ENCODE measurements around the gene STPG4. TPM values are rescaled to one million over a fixed set of nuclear protein-coding genes. Genes with fewer than 3 reads are reported as not detected.

The STPG4 gene
- total RNA-seq, 1 donor from 2014 or later = not detected

DNA sequence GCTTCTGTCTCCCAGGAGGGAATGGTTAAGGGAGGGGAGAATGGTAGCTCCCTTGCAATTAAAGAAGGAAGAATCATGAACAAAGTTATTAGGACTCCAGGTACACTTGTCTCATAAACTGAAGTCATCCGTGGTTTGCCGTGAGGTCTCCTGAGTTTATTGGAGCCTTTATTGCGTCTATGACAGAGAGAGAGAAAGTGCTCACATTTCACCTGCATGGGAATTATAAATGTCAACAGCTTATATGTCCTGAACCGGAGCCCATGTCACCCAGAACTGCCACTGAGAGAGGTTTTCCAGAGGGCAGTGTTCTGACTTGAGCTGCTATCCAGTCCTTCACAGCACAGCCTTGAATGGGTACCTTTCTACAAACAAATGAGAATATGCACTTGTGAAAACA lies 104.3 kb downstream of the STPG4 start:
- no peak for DNase-seq

DNA sequence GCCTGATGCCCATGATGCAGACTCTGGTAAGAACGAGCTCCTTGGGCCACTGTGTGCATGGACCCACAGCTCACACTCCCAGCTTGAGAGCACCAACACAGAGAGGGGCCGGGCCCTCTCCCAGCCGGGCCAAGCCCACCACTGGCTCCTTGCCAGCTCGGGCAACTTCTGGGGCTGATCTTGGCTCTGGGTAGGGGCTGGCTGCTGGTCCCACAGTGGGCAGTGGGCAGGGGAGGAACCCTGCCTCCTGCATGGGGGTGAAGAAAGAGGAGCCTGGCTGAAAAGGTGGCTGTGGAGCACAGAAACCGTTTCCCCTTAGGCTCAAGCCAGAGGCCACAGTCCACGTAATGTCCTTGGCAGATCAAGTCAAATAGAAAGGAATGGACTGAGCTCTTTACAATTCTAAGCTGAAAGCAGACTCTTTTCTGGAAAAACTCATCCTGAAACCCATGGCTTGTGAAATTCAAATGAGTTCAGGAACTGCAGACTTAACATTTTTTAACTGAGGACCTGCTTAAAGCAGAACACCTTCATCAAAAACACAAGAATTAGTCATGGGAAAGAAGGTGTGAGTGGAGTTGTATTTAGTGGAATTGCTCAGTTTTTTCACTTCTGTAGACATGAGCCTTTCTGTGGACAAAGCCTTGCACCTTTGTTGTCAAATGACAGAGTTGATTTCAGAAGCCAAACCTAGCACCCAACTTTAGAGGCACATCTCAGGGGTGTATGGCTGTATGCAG lies 104.9 kb downstream of the STPG4 start:
- DNase-seq = no peak

- no peak for DNase-seq
These were observed 105.6 kb downstream of the STPG4 start for GRCh38 chr2:47049502-47049901.

GRCh38 chr2:47048801-47049480 lies 106.2 kb downstream of the STPG4 start:
- no peak for DNase-seq

GRCh38 chr2:47046271-47046670 lies 108.8 kb downstream of the STPG4 start:
- DNase-seq = peak; percentile 51

DNA sequence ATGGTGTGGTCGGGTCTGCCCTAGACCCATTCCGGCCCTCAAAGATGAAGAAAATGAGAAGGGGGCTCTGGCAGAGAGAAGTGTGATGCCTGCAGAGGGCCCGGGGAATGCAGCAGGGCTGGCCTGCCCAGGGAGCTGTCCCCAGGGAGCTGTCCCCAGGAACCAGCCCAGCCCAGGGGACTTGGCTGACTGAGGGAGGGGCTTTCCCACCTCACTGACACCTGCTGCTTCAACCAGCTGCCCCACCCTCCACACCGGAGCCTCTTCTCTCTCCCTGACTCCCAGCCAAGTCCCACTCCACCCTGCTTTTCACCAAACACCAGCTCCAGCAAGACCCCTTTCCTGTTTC lies 111.2 kb downstream of the STPG4 start:
- DNase-seq = no peak

DNA sequence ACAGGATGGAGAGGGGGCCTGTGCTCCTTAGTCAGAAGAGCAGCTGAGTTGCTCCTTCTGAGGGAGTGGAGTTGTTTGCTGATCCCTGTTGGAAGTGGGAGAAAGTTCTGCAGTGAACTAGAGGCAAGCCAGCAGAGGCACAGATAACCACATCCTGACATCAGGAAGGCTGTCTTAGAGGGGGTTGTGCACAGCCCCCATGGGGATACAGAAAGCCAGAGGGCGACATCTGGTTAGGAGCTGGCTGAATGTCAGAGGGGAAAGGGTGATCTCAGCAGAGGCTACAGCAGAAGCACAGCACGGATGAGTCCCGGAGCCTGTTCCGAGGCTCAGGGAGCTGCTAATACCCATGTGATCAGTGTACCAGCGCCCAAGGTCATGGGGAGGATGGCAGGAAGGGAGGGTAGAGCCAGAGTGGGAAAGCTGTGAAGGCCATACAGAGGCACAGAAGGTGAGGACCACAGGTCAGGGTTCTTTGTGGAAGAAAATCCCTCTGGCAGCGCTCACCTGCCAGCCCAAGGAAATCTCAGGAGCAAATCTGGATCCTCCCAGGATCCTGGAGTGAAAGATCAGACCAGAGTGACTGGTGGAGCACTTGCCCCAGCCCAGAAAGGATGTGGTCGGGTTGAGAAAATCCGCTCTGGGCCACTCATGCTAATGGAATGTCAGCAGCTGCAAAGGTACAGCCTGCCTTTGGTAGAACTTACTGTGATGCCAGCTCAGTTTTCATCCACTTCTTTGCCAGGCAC lies 111.8 kb downstream of the STPG4 start:
- DNase-seq = peak; percentile 92

GRCh38 chr2:47041891-47042684 lies 113.0 kb downstream of the STPG4 start:
- no peak for DNase-seq

DNA sequence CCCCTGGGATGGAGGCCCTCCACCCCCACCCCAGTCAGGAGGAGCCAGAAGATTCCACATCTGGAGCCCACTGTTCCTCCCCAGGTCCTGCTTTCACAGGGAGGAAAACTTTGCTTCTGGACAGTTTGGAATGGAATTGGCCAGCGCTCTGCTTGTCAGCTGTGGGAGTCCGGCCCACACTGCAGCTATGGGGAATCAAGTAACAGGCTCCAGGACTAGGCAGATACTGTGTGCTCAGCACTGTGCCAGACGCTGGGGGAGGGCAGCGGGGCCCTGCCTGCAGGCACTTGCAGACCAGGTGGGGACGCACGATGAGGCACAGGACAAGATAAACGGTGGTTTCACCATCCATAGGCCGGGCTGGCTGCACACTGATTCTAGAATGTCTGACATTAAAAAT lies 114.0 kb downstream of the STPG4 start:
- DNase-seq = no peak

DNA sequence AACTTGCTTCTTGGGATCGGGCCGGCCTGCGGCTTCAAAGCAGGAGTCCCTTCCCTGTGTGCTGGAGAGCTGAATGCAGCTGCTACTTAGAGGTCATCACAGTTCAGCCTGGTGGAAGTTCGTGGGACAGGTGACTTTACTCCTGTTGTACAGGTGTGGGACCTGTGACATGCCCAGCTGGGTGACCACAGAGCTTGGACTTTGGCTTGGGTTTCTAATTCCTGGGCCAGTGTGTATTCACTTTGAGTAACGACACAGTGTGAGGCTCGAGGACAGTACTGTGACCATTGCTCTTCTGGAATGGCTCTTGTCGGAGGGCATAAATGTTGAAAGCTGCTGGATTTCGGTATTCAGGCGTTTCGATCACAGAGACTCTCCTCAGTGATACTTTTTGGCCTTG lies 114.5 kb downstream of the STPG4 start:
- no peak for DNase-seq

DNA sequence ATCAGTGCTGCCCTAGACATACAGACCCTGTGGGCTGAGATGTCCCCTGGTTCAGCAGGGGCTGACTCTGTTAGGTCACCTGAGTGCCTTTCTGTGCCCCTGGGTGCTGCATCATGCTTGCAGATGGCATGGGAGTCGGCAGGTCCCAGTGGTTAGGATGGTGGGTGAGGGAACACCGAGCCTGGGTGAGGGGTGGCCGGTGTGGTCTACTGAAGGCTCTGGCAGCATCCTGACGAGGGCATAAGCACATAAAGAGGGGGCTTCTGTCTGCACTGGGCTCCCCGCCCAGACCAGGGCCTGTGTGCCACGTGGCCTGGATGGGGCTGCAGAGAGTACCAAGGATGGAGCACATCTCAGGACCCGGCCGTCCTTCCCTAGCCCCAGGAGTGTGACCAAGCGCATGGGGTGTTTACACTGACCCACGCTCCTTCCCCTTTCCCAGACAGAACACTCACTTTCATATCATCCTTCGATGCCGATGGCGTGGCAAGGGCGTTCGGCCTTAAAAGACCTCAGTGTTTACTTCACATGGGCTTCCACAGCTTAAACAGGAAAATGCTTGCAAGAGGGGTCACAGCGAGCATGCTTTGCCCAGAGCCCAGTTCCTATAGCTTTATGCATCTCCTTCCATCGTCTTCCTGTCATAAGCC lies 115.1 kb downstream of the STPG4 start:
- DNase-seq = no peak

- no peak for DNase-seq
These were observed 115.6 kb downstream of the STPG4 start for GRCh38 chr2:47039489-47039870.

GRCh38 chr2:47038656-47039488 lies 116.2 kb downstream of the STPG4 start:
- no peak for DNase-seq

GRCh38 chr2:47037678-47038077 lies 117.4 kb downstream of the STPG4 start:
- DNase-seq = no peak

Other genes with a start within 250 kb of the STPG4 start
- 157 and 211 TPM in 2 replicates for gene MCFD2, start 239.5 kb downstream of the STPG4 start, total RNA-seq
- 12.5 and 13.4 TPM in 2 replicates for gene TTC7A, start 214.1 kb downstream of the STPG4 start, total RNA-seq
- 561 and 684 TPM in 2 replicates for gene CALM2, start 21.2 kb upstream of the STPG4 start, total RNA-seq
- gene EPCAM, start 214.0 kb upstream of the STPG4 start, total RNA-seq = 0.23 and 0.51 TPM in 2 replicates
- gene MSH2, start 247.8 kb upstream of the STPG4 start, total RNA-seq = 37.3 and 50.6 TPM in 2 replicates

Measured in dermis blood vessel endothelial cell (primary cell).